HFF-Myc (cell line): ENCODE data around the gene FSD1.

Source experiments
- DNase-seq: peaks from one replicate; pipeline ENCODE4 v3.0.0-alpha.2; 2011; ENCODE audit warnings: low read depth; ENCODE audit errors: extremely low read depth
- H3K4me3 ChIP-seq: replicated peaks from 2 replicates; pipeline ENCODE4 v1.5.1; 2011; ENCODE audit warnings: low read depth, mild to moderate bottlenecking, control low read depth, low read length
- CTCF ChIP-seq: IDR thresholded peaks from 2 replicates; pipeline ENCODE4 v1.5.1; 2012; ENCODE audit warnings: mild to moderate bottlenecking, low read depth, low read length, control low read depth; ENCODE audit errors: missing control alignments

Gene FSD1

GRCh38 chr19:4337906-4338440, 33.6 kb downstream of the FSD1 start:
- DNase-seq = no peak

GRCh38 chr19:4338441-4339355, 34.3 kb downstream of the FSD1 start, which contains the start of gene STAP2:
Gene STAP2, minus strand, starts transcription at chr19:4338827. Its CDS starts 74 bp downstream, at chr19:4338753.
- TF ChIP-seq CTCF = no peak
- DNase-seq = no peak

More at GRCh38 chr19:4337906-4338440, 33.6 kb downstream of the FSD1 start:
- no peak for TF ChIP-seq CTCF
- H3K4me3 ChIP-seq = peak overlapping the region; percentile 38

GRCh38 chr19:4342314-4342614, 37.9 kb downstream of the FSD1 start:
- peak overlapping the region; percentile 50 for H3K4me3 ChIP-seq
- DNase-seq = no peak
- TF ChIP-seq CTCF = no peak

More at GRCh38 chr19:4338441-4339355, 34.3 kb downstream of the FSD1 start, which contains the start of gene STAP2:
- peak within 1 kb of the TSS; percentile 38 for H3K4me3 ChIP-seq

- H3K4me3 ChIP-seq = peak overlapping the region; percentile 50
- peak; percentile 100 for DNase-seq
- peak; percentile 20 for TF ChIP-seq CTCF
Measured at GRCh38 chr19:4342615-4343369, 38.4 kb downstream of the FSD1 start.

GRCh38 chr19:4343370-4344307, 39.2 kb downstream of the FSD1 start, which contains the start of gene MPND:
Gene MPND, plus strand, starts transcription at chr19:4343562. Its CDS starts 32 bp downstream, at chr19:4343594.
- TF ChIP-seq CTCF = no peak
- no peak for DNase-seq
- H3K4me3 ChIP-seq = peak within 1 kb of the TSS; percentile 50
